ENCODE results near the gene GRM5.

Gene GRM5

DNA sequence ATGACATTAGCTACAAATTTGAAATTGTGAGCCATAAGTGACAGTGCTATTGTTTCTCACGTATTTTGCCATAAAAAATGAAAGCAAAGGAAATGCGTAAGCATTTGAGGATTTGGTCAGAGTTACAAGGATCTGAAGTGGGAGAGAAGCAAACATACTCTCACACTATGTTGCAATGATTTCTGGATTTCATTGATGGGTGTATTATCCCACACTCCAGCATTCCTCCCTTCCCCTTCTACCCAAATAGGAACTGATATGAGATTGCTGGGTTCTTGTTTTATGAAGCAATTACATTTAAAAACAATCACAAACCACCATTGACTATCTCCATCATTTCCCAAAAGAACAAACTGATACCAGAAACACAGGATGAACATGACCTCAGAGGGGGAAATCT is 414.2 kb downstream of the GRM5 start:
- H3K4me3 ChIP-seq (ENCODE audit: low read length): no peak overlapping the region
- no peak for DNase-seq (ENCODE audit: low read depth, low spot score)

DNA sequence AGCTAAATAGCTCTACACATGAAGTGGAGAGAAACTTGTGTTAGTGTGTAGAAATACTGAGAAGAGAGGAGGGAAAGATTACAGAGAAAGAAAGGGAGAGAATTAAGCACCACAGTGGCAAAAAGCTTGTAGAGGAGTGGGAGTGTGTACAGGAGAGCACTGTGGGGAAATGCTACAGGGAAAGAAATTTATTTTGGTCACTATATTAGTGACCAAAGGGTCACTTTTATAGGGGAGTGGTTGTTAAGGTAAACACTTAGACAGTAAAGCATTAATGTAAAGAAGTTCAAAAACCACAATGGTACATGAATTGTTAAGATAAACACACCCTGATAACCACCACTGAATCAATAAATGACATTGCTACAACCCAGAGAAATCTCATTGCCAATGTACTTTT is 421.1 kb downstream of the GRM5 start:
- H3K4me3 ChIP-seq (ENCODE audit: low read length): no peak overlapping the region
- no peak for DNase-seq (ENCODE audit: low read depth, low spot score)

DNA sequence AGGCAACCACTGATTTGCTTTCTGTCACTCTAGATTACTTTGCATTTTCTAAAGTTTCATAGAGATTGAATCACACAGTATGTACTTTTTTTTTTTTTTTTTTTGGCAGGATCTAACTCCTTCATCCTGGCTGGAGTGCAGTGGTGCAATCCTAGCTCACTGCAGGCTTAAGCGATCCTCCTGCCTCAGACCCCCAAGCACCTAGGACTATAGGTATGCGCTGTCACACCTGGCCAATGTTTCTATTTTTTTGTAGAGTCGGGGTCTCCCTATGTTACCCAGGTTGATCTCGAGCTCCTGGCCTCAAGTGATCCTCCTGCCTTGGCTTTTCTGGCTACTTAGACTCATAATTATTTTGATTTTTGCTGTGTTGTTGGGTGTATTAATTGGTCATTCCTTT is 433.6 kb downstream of the GRM5 start:
- no peak overlapping the region for H3K4me3 ChIP-seq (ENCODE audit: low read length)
- no peak for DNase-seq (ENCODE audit: low read depth, low spot score)

DNA sequence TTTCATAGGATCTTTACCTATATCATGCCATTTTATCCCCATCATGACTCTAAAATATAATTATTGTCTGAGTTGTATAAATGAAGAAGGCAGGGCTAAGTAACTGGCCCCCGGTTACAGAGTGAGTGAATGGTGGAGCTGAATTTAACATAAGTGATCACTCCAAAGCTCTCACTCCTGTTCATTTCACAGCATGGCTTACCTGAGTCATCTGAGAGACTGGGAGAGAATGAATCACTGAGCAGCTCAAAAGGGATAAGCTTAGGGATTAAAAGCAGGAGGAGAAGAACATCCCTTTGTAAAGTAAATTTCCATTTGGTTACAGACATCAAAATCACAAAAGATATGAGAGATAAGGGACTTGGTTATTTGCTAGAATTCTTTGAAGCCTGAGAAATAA is 434.3 kb downstream of the GRM5 start:
- H3K4me3 ChIP-seq (ENCODE audit: low read length): no peak overlapping the region
- DNase-seq (ENCODE audit: low read depth, low spot score): no peak

DNA sequence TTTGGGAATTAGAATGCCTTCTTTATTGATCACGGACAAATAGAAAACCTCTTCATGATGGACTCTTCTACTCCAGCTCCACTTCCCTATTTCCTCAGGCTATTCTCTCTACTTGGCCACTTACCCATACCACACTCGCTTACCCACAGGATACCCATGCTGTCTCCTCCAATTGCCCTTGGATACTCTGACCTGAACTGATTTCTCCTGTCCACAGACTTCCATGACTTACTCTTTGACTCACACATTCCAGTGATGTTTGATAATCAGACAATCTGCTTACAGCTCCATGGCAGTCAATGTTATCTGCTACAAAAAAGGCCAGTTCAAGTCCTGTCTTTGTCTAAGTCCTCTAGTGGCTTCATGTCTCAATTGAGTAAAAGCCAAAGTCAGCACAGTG is 436.3 kb downstream of the GRM5 start:
- no peak overlapping the region for H3K4me3 ChIP-seq (ENCODE audit: low read length)
- no peak for DNase-seq (ENCODE audit: low read depth, low spot score)

DNA sequence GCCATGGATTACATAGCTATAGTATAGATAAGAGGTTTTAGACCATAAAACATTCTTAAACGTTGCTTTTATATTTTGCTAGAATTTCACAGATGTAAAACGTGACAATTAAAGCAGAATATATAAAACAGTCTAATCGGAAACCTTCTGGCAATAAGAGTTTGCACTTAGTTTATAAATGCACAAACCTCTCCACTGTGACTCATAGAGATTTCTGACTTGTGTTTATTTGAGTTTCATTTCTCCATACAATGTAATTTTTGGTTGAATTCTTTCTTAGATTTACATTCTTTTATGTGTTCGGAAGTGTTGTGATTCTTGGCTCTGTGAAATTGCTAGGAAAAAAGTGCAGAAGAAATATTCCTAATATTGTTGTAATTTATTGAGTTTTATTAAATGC is 439.6 kb downstream of the GRM5 start:
- no peak overlapping the region for H3K4me3 ChIP-seq (ENCODE audit: low read length)
- DNase-seq (ENCODE audit: low read depth, low spot score): no peak

DNA sequence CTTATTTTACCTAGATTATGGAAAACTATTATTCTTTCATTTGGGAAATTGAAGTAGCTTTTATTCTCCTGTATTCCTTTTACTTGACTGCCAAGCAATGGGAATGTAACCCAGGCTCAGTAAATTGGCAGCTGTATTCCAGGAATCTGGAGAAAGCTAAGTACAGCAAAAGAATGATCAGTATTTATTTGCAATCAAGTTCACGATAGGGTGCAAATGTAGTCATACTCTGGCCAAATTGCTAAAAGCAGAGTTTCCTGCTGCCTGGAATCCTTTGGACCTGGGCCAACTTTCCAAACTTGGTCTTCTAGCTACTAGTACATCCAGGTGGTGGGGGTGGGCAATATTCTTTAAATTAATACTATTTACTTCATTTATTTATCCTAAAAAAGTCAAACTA is 442.3 kb downstream of the GRM5 start:
- no peak for DNase-seq (ENCODE audit: low read depth, low spot score)
- H3K4me3 ChIP-seq (ENCODE audit: low read length): no peak overlapping the region

DNA sequence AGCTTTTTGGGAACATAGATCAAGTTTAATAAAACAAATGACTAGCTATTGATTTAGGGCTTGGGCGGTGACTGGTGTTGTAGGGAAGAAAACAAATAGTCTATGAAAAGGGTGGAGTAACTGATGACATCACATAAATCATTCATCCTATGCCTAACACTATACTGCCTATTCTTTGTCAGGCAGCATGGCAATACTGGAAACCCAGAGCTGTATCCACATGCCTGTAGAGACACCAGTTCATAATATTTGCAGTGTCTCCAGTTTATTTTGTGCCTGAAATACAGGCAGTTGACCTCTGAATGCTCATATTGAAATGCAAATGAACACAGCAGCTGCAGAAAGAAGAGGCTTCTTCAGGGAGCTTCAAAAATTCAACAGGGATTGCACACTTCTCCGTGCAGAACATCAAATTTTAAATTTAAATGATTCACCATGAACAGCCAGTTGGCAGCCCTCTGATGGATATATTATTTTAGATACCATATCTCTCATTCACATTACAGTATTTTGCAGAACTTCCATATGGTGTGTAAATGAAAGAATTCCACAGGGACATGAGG is 445.1 kb downstream of the GRM5 start:
- DNase-seq (ENCODE audit: low read depth, low spot score): no peak
- no peak overlapping the region for H3K4me3 ChIP-seq (ENCODE audit: low read length)

DNA sequence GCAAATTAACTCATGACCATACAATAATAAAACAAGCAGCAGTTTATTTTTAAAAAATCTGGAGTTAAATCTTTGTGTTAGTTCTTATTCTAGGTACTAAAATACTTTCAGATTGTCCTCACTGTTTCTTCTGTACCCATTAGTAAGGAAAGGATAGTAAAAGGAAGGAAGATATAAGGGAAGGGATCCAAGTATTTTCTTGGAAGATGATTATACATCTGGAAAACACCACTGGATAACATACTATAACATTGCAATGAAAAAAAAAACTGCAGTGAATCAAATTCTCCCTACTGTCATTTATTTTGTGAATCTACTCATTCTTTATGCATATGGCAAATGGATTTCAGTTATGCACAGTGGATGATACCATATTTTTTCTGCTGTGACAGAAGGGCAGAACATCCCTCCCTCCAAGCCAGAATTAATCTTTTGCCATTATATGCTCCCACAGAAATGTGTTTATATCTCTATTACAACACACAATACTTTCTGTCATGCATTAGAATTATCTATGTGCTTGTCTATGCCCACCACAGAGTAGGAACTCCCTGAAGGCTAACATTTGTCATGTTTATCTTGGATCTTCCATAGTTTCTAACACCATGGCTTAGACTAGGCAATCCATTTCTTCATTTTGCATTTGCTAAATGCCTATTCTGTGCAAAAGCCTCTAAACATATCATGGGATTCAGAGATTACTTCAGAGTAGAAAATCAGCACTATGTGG is 446.0 kb downstream of the GRM5 start:
- DNase-seq (ENCODE audit: low read depth, low spot score): no peak
- H3K4me3 ChIP-seq (ENCODE audit: low read length): no peak overlapping the region

DNA sequence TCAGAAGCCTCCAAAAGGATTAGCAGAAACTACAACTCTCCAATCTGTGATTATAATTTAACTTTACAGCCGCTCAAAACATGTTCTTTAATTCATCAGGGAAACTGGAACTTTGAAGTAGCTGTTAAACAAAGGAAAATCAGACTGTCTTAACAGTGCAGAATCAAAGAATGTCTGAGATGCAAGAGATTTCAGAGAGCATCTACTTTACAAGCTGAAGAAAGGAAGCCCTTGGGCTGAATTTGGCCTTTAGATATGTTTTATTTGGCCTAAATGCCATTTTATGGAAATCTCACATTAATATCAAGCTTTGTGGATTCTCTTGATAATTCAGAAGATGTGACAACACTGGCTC is 446.7 kb downstream of the GRM5 start:
- DNase-seq (ENCODE audit: low read depth, low spot score): no peak
- no peak overlapping the region for H3K4me3 ChIP-seq (ENCODE audit: low read length)

DNA sequence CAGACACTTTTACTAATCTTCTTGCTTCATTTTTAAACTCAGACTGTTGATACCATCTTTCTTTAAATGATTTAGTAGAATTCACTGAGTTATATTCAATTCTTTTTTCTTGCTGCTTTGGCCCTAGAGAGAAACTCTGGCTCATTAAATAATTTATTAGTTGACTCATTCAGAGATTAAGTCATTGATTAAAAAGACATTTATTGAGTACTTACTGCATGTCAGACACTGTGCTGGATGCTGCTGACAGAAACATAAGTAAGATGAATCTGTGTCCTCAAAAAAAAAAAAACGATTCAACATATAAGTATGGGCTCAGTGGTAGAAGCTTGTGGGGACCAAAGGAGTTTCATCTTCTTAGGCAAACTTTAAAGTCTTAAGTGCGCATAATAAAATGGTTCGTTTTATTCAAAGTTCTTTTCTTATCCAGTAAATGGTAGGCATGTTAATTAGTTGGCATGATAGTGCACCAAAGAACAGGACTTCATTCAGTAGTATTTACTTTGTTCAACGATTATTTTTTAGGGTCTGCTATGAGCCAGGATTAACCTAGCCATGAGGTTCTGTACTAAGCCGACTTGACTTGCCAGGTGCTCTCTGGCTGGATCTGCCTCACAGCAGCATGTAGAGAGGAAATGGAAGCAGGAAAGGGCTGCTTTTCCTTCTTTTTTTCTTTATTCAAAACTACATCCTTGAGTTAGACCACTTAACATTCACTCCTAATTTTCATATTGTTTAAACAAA is 447.3 kb downstream of the GRM5 start:
- DNase-seq (ENCODE audit: low read depth, low spot score): no peak
- no peak overlapping the region for H3K4me3 ChIP-seq (ENCODE audit: low read length)

DNA sequence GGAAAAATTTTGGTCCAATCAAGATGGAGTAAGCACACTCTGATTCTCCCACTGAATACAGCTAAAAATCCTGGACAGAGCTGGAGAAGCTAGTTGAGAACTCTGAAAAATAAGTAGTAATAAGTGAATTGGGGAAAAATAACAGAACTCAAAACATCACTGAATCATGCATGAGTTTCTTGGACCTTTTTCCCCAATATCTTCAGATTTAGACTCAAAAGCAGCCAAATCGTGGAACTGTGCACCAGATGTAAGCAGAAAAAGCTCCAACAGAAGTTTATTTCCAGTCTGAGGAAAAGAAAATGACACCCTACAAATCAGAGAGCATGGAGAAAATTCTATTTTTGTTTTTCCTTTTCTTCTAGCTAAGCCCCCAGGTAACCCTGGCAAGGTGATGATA is 448.6 kb downstream of the GRM5 start:
- H3K4me3 ChIP-seq (ENCODE audit: low read length): no peak overlapping the region
- DNase-seq (ENCODE audit: low read depth, low spot score): no peak

DNA sequence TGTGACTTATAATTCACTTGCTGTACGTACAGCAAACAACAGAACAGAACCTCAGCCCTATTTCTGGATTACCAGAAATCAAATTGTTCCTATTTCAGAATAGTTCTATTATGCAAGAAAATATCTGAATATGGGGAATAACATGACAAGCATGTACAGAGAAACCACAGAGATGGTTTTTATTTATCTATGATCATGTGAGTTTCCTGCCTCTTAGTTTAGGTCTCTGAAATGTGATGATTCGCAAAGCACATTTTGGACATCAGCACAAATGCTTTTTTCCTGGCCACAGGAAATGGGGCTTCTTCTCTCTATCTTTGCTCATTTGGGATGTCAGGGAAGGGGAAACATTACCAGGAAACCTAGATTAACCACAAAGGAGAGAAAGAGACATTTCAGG is 461.5 kb downstream of the GRM5 start:
- H3K4me3 ChIP-seq (ENCODE audit: low read length): no peak overlapping the region
- DNase-seq (ENCODE audit: low read depth, low spot score): no peak

DNA sequence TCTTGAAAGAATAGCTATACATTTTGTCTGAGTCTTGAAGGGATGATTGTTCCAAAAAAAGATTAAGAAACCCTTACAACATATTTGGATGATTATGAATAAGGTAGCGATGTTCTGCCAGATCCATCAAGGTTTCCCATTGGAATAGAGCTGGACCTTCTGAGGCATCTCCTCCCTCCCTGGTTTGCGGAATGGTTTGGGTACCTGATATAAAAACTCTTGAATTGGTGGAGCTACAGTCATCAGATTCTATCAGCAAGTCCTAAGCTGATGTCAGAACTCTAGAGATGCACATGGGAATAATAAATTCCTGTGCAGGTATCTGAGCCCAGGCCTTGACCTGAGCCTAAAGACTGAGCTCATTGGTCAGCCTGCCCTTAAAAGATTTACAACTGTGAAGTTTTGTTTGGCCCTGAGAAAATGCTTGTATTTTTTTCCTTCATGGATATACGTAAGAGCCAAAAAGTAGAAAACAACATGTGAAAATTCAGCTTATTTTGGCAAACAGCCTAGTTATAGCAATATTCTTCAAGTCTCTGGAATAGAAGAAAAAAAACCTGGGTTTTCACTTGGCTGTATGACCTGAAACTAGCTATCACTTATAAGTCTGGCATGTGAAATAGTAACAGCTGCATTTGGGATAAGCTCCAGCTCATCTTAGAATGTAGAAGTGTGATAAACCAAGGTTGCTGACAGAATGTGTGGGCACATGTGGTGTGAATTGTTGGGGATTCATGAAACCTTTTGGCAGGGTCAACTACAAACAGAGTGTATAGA is 462.5 kb downstream of the GRM5 start:
- DNase-seq (ENCODE audit: low read depth, low spot score): no peak
- no peak overlapping the region for H3K4me3 ChIP-seq (ENCODE audit: low read length)

DNA sequence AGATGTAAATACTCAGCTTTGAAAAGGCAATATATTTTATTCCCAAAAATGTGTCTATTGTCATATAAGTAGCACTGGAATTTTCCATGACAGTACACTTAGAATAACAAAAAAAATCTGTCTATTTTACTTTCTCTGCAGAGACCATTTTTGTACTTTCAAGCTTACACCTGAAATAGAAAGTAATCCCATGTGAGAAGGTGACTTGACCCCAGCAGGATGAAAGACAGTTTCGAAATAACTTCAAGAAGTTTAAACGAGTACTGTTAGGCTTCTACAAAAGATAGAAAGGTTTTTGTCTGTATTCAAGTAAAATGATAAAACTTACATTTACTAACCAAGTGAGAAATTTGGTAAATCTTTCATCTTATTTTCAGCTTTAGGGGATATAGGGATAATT is 468.4 kb downstream of the GRM5 start:
- H3K4me3 ChIP-seq (ENCODE audit: low read length): no peak overlapping the region
- no peak for DNase-seq (ENCODE audit: low read depth, low spot score)

DNA sequence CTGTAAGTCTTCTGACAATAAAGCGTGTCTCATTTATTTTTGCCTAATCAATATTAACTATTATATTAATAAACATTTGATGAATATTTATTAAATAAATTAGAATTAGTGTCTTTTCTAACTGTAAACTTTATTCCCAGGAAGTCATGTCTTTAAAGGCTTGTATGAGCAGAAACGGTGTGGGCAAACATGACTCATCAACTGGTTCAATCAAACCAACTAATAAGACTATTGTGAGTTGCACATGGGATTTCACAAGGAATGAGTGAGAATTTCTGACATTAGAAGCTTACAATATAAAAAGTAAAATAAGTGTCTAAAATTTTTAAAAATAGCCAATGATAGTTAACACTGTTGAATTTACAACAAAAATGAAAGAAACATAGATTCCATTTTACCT is 469.0 kb downstream of the GRM5 start:
- no peak overlapping the region for H3K4me3 ChIP-seq (ENCODE audit: low read length)
- DNase-seq (ENCODE audit: low read depth, low spot score): no peak

DNA sequence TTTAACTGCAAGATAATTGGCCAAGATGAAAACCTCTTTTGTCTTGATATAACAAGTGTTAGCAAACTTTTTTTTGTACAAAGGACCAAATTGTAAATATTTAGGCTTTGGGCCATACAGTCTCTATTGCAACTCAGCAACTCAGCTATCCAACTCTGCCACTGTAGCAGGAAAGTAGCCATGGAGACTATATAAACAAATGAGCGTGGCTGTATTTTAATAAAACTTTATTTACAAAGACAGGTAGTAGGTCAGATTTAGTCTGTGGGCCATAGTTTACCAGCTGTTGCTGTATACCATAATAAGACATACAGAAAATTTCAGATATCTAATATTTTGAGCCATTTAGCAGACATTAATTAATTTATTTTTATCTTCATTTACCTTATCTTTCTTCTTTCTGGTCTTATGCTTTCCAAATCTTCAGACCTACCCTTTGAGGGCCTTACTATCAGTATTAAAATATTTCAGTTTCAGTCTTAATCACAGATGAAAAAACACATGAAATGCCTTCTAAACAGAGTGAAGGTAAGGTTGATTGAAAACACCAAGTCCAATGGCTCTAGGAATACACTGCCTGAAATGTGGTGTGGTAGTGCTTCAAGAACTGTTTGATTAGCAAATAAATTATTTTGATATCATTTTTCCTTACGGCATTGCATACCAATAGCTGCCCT is 471.4 kb downstream of the GRM5 start:
- H3K4me3 ChIP-seq (ENCODE audit: low read length): no peak overlapping the region
- DNase-seq (ENCODE audit: low read depth, low spot score): no peak

DNA sequence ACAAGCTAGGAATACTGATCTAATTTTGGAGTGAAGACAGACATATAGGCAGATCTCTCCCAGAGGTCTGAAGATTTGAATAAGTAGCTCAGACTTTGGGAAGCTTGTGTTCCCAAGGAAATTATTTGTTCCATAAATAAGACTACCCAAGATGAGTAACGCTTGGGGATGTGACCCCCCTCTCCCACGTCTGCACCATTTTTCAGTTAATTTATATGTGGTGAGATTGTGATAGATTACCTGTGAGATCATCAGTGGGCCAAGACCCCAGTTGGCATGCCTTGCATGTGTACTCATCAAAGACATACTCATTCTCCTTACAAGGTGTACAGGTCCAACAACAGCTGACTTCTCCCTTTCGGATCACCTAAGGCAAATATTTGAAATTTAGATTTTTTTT is 475.4 kb downstream of the GRM5 start:
- no peak overlapping the region for H3K4me3 ChIP-seq (ENCODE audit: low read length)
- DNase-seq (ENCODE audit: low read depth, low spot score): no peak

DNA sequence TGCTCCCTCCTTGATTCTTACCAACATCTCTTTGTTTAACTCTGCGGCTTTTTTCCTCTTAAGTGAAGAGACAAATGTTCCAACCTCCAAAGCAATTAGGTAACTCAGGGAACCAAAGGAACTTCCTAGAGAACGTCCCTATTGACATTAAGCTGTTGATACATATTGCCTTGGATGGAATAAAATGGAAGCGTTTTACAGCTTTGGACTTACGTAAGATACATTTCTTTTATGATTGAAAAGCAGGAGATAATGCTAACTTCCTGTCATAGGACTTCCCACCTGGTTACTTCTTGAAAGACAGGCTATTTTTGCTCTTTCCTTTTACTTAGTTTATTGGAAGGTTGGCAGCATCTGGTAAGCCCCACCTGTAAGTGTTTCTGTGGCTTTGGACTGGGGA is 482.5 kb downstream of the GRM5 start:
- DNase-seq (ENCODE audit: low read depth, low spot score): no peak
- no peak overlapping the region for H3K4me3 ChIP-seq (ENCODE audit: low read length)

DNA sequence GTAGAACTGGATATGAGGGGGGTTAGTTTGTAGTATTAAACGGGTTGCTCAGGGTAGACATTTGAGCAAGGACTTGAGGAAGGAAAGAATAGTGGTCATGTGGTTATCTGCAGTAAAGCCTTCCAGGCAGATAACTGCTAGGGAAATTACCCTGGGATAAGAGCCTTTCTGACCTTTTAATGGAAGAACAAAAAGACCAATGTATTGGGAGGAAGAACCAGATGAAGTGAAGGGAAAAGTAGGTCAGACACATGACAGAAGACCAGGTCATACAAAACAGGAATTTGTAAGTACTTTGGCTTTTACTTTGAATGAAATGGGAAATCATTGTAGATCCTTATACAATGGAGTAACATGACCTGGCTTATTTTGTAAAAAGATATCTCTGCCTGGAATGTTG is 486.3 kb downstream of the GRM5 start:
- no peak for DNase-seq (ENCODE audit: low read depth, low spot score)
- H3K4me3 ChIP-seq (ENCODE audit: low read length): no peak overlapping the region
